B cell (primary cell): ENCODE results near the gene LRCH2. TPM values are rescaled to one million over a fixed set of nuclear protein-coding genes. Genes with fewer than 3 reads are reported as not detected.

Experiments used
- ATAC-seq: fragments of 200-7000 bp; cut with Tn5 transposase; one replicate; pipeline ENCODE4 v1.10.0; 2021; ENCODE audit warnings: low read depth, mild to moderate bottlenecking, moderate number of reproducible peaks, moderate library complexity
- CTCF ChIA-PET: fragments of 350-600 bp; sonication (Branson Sonifier 250); formaldehyde crosslinking; loops from one replicate; lab custom pipeline; 2021; ENCODE audit warnings: antibody characterized with exemption, inconsistent platforms; lab: Charles Lee
- POLR2A ChIA-PET: fragments of 350-600 bp; sonication (Branson Sonifier 250); formaldehyde crosslinking; loops from one replicate; lab custom pipeline; 2021; ENCODE audit warnings: antibody characterized with exemption; lab: Charles Lee
- DNase-seq: peaks from one replicate; pipeline ENCODE4 v3.0.0; 2013
- H2AFZ ChIP-seq: 2 replicates; pipeline ENCODE4 v1.6.1; 2012; ENCODE audit warnings: mild to moderate bottlenecking, low read depth, low read length; ENCODE audit not compliant: insufficient read depth, poor library complexity, severe bottlenecking
- H3K27ac ChIP-seq, 2 donors: 1 replicate in 1 of 2; 2 replicates in 1 of 2; pipeline ENCODE4 v1.5.1; 2012 to 2013; ENCODE audit warnings: low read length in 2 of 2, mild to moderate bottlenecking in 2 of 2, moderate library complexity in 1 of 2
- H3K27me3 ChIP-seq, 4 experiments: fragments of 200-600 bp in 1 of 4; sonication (generic) in 1 of 4; replicated peaks in 1 of 4; 1 replicate in 2 of 4; 2 replicates in 2 of 4; pipeline versions ENCODE4 v1.6.1 to v1.7.0; 2013 to 2016; ENCODE audit warnings: low read length in 3 of 4, mild to moderate bottlenecking in 2 of 4, mixed read lengths in 1 of 4, moderate library complexity in 1 of 4; ENCODE audit not compliant: insufficient read depth in 4 of 4, control insufficient read depth in 3 of 4; ENCODE audit errors: control extremely low read depth in 1 of 4
- H3K36me3 ChIP-seq, 2 experiments: replicated peaks in 1 of 2; 1 replicate in 1 of 2; 2 replicates in 1 of 2; pipeline versions ENCODE4 v1.6.1 to v1.7.1; 2013; ENCODE audit warnings: low read length in 1 of 2; ENCODE audit not compliant: insufficient read depth in 2 of 2, control insufficient read depth in 1 of 2; ENCODE audit errors: control extremely low read depth in 1 of 2, extremely low read depth in 1 of 2
- H3K4me1 ChIP-seq, 2 donors: fragments of 200-600 bp in 1 of 2; sonication (generic) in 1 of 2; 1 replicate in 1 of 2; 2 replicates in 1 of 2; pipeline versions ENCODE4 v1.5.1 to v1.6.1; 2013 to 2017; ENCODE audit warnings: low read length in 2 of 2; ENCODE audit not compliant: control insufficient read depth in 2 of 2, insufficient read depth in 2 of 2
- H3K4me2 ChIP-seq: replicated peaks from 2 replicates; pipeline ENCODE3; 2012; ENCODE audit warnings: mild to moderate bottlenecking, low read depth, low read length; ENCODE audit not compliant: poor library complexity, severe bottlenecking
- H3K4me3 ChIP-seq, 5 experiments: fragments of 200-600 bp in 1 of 5; sonication (generic) in 1 of 5; 1 replicate in 3 of 5; 2 replicates in 2 of 5; pipeline versions ENCODE4 v1.5.1 to v1.7.0; 2011 to 2016; ENCODE audit warnings: low read length in 4 of 5, mild to moderate bottlenecking in 4 of 5, low read depth in 2 of 5, control low read depth in 1 of 5, moderate library complexity in 1 of 5; ENCODE audit not compliant: insufficient read depth in 1 of 5; ENCODE audit errors: control extremely low read depth in 1 of 5, extremely low read depth in 1 of 5
- H3K79me2 ChIP-seq: fragments of 200-600 bp; sonication (generic); one replicate; pipeline ENCODE4 v1.6.0; 2016; ENCODE audit warnings: low read length; ENCODE audit not compliant: control insufficient read depth, insufficient read depth
- H3K9ac ChIP-seq: fragments of 200-600 bp; sonication (generic); 2 replicates; pipeline ENCODE4 v1.6.1; 2017; ENCODE audit warnings: mild to moderate bottlenecking, low read length, moderate library complexity
- H3K9me3 ChIP-seq, 3 donors: one replicate each; pipeline versions ENCODE4 v1.6.1 to v1.7.1; 2013; ENCODE audit warnings: low read length in 2 of 3; ENCODE audit not compliant: control insufficient read depth in 2 of 3, insufficient read depth in 1 of 3; ENCODE audit errors: control extremely low read depth in 1 of 3
- H4K20me1 ChIP-seq: 2 replicates; pipeline ENCODE4 v1.6.0; 2012; ENCODE audit warnings: mild to moderate bottlenecking, low read length; ENCODE audit not compliant: insufficient read depth, control insufficient read depth, poor library complexity, severe bottlenecking
- H3K27ac Mint-ChIP-seq: one replicate; pipeline ENCODE4 v1.8.0; 2021; ENCODE audit warnings: mixed read lengths
- H3K27me3 Mint-ChIP-seq: one replicate; pipeline ENCODE4 v1.8.0; 2021; ENCODE audit warnings: mixed read lengths
- H3K4me1 Mint-ChIP-seq: one replicate; pipeline ENCODE4 v1.8.0; 2021; ENCODE audit warnings: mixed read lengths
- H3K4me3 Mint-ChIP-seq: one replicate; pipeline ENCODE4 v1.8.0; 2021; ENCODE audit warnings: mixed read lengths
- H3K9me3 Mint-ChIP-seq: one replicate; pipeline ENCODE4 v1.8.0; 2022; ENCODE audit warnings: mixed read lengths; ENCODE audit not compliant: insufficient read depth
- CTCF ChIP-seq: fragments of 200-600 bp; IDR thresholded peaks from one replicate; pipeline ENCODE4 v1.8.0; 2022; ENCODE audit warnings: antibody characterized with exemption, mild to moderate bottlenecking
- EZH2 ChIP-seq: IDR thresholded peaks from 2 replicates; pipeline ENCODE4 v1.6.1; 2012; ENCODE audit warnings: borderline replicate concordance, low read depth, mild to moderate bottlenecking, moderate library complexity, low read length; ENCODE audit not compliant: insufficient read depth, poor library complexity, severe bottlenecking
- WGBS: methylation state at CpG from one replicate; pipeline ENCODE4 v1.1.5; 2013; ENCODE audit warnings: missing lambda C conversion rate; ENCODE audit not compliant: insufficient coverage; 5-methylcytosine and 5-hydroxymethylcytosine counted together
- intact Hi-C: fragments of 100-400 bp; cut with micrococcal nuclease; formaldehyde crosslinking; loops from one replicate; pipeline ENCODE4 v1.10.0; 2022
- polyA plus RNA-seq: library from polyadenylated mRNA; depleted of rRNA; stranded (reverse); fragments of >200 nt; gene quantifications from 2 replicates; pipeline ENCODE4 v1.2.3, GENCODE V29; 2012
- total RNA-seq, 2 donors: library from RNA; stranded (reverse); fragments of 120-200 nt in 1 of 2; gene quantifications; 1 replicate in 1 of 2; 2 replicates in 1 of 2; pipeline versions ENCODE4 v1.2.3 to v1.2.4, GENCODE V29; 2013 to 2022

LRCH2 gene
- total and polyA plus RNA-seq, 2 donors (not counting 1 experiment from before 2014, with no cell fraction given) = not detected

DNA sequence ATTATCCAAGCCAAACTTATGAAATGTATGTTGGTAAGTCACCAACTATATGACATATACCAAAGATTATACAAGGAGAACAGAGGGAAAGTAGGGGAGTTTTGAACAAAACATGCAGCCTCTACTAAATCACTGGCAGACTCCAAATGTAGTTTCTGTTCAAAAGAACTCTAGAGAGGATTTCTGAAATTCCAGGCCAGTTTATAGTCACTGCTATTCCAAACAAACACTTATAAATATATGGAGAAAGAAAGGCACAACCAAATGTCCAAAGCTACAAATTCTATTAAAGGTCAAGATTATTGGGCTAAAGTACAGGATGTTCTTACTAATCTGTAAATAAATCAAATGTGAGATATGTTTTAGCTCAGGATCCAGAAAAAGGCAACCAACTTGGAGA, 2.7 kb upstream of the LRCH2 start:
- Mint-ChIP-seq H3K27ac (no peak overlapping the region), H3K9me3 (no peaks in the 10 kb centered on the region), H3K27me3 (peaks cover 15% of the 10 kb centered on the region), H3K4me1 (peaks cover 4% of the 10 kb centered on the region), H3K4me3 (no peak overlapping the region)
- intact Hi-C loops = no loop called here
- no peak for TF ChIP-seq CTCF
- no peak for TF ChIP-seq EZH2
- Histone ChIP-seq H3K9me3 (no peaks in the 10 kb centered on the region), H3K4me3 (no peak overlapping the region), H3K36me3 (no peaks in the 10 kb centered on the region), H3K27me3 (peaks cover 0 to 3% (median 1%) of the 10 kb centered on the region in 4 experiments), H3K27ac (no peak overlapping the region), H3K4me2 (no peak overlapping the region), H3K9ac (no peak overlapping the region), H3K79me2 (no peaks in the 10 kb centered on the region), H3K4me1 (no peaks in the 10 kb centered on the region), H2AFZ (no peak overlapping the region), H4K20me1 (no peaks in the 10 kb centered on the region)
- CTCF ChIA-PET = no interaction called here
- no peak for ATAC-seq
- DNase-seq = no peak
- POLR2A ChIA-PET = no interaction called here

- Histone ChIP-seq H3K27ac (no peak overlapping the region), H3K79me2 (no peaks in the 10 kb centered on the region), H3K36me3 (no peaks in the 10 kb centered on the region), H3K4me2 (no peak overlapping the region), H2AFZ (no peak overlapping the region), H3K9ac (no peak overlapping the region), H3K4me3 (no peak overlapping the region), H3K27me3 (peaks cover 0 to 3% (median 1%) of the 10 kb centered on the region in 4 experiments), H3K4me1 (no peaks in the 10 kb centered on the region), H3K9me3 (no peaks in the 10 kb centered on the region), H4K20me1 (no peaks in the 10 kb centered on the region)
- DNase-seq (no peak), ATAC-seq (no peak)
- POLR2A ChIA-PET = no interaction called here
- Mint-ChIP-seq H3K27ac (no peak overlapping the region), H3K4me3 (no peak overlapping the region), H3K4me1 (peaks cover 4% of the 10 kb centered on the region), H3K9me3 (no peaks in the 10 kb centered on the region), H3K27me3 (peaks cover 15% of the 10 kb centered on the region)
- no CpG with 5 or more reads among the region's 3 CpGs for WGBS
- intact Hi-C loops = no loop called here
- no peak for TF ChIP-seq EZH2
- TF ChIP-seq CTCF = no peak
- CTCF ChIA-PET = no interaction called here
Measured at GRCh38 chrX:115234461-115234860, 565 bp upstream of the LRCH2 start.
